HepG2 (cell line): Measurements from ENCODE around the gene PRSS22. TPM values are rescaled to one million over a fixed set of nuclear protein-coding genes. Genes with fewer than 3 reads are reported as not detected.
A peak's percentile ranks its signal among the peaks of the same experiment; 100 is the strongest.

Experiments
- FOXK2 ChIP-seq: fragments of 450-650 bp; IDR thresholded peaks from 2 replicates; pipeline ENCODE4 v1.6.1; 2016
- GFI1 ChIP-seq: sonication (generic); formaldehyde crosslinking; IDR thresholded peaks from 2 replicates; pipeline ENCODE4 v1.5.0; 2020; ENCODE audit warnings: missing genetic modification reagents, mild to moderate bottlenecking, borderline replicate concordance
- GTF2F1 ChIP-seq: fragments of 150-350 bp; IDR thresholded peaks from 2 replicates; pipeline ENCODE4 v1.6.1; 2014; ENCODE audit warnings: low read length
- HNRNPUL1 ChIP-seq: fragments of 200-400 bp; formaldehyde crosslinking; IDR thresholded peaks from 2 replicates; pipeline ENCODE4 v1.6.1; 2017; ENCODE audit warnings: low read depth, mild to moderate bottlenecking, low read length, moderate library complexity
- MYC ChIP-seq: sonication (generic); formaldehyde crosslinking; IDR thresholded peaks from 2 replicates; pipeline ENCODE4 v1.9.0; 2021; ENCODE audit warnings: missing genetic modification reagents, borderline replicate concordance
- NFIC ChIP-seq: IDR thresholded peaks from 2 replicates; pipeline ENCODE4 v1.6.1; 2012; ENCODE audit warnings: mild to moderate bottlenecking, low read length, inconsistent platforms
- NR2F6 ChIP-seq, 2 experiments: IDR thresholded peaks; 2 replicates each; pipeline ENCODE4 v1.6.1; 2016; ENCODE audit warnings: antibody characterized with exemption in 1 of 2, mild to moderate bottlenecking in 1 of 2
- RFXAP ChIP-seq: sonication (generic); formaldehyde crosslinking; IDR thresholded peaks from 2 replicates; pipeline ENCODE4 v1.4.0; 2020; ENCODE audit warnings: missing genetic modification reagents, borderline replicate concordance
- SPEN ChIP-seq: sonication (generic); formaldehyde crosslinking; IDR thresholded peaks from 2 replicates; pipeline ENCODE4 v1.5.1; 2020; ENCODE audit warnings: low read depth, mild to moderate bottlenecking, missing genetic modification reagents
- TBX2 ChIP-seq: sonication (generic); formaldehyde crosslinking; IDR thresholded peaks from 2 replicates; pipeline ENCODE4 v1.5.0; 2020; ENCODE audit warnings: missing genetic modification reagents, mild to moderate bottlenecking, borderline replicate concordance
- TCF7L2 ChIP-seq: IDR thresholded peaks from 2 replicates; pipeline ENCODE4 v1.6.1; 2011; ENCODE audit warnings: mild to moderate bottlenecking, low read depth, low read length, moderate library complexity
- TIGD3 ChIP-seq: sonication (generic); formaldehyde crosslinking; IDR thresholded peaks from 2 replicates; pipeline ENCODE4 v1.5.1; 2020; ENCODE audit warnings: mild to moderate bottlenecking, missing genetic modification reagents, borderline replicate concordance
- ZBTB1 ChIP-seq: sonication (generic); formaldehyde crosslinking; IDR thresholded peaks from 2 replicates; pipeline ENCODE4 v1.4.0; 2020; ENCODE audit warnings: missing genetic modification reagents, borderline replicate concordance
- ZBTB38 ChIP-seq: sonication (generic); formaldehyde crosslinking; IDR thresholded peaks from 2 replicates; pipeline ENCODE4 v1.5.1; 2020; ENCODE audit warnings: mild to moderate bottlenecking, missing genetic modification reagents
- ZFP36L1 ChIP-seq: sonication (generic); formaldehyde crosslinking; IDR thresholded peaks from 2 replicates; pipeline ENCODE4 v1.8.0; 2022; ENCODE audit warnings: mild to moderate bottlenecking, missing genetic modification reagents, moderate library complexity
- ZMAT3 ChIP-seq: sonication (generic); formaldehyde crosslinking; conservative IDR thresholded peaks from 2 replicates; pipeline ENCODE4 v1.7.0; 2021; ENCODE audit warnings: missing genetic modification reagents
- ZMYM4 ChIP-seq: sonication (generic); formaldehyde crosslinking; IDR thresholded peaks from 2 replicates; pipeline ENCODE4 v1.8.1; 2023; ENCODE audit warnings: mild to moderate bottlenecking, missing genetic modification reagents
- ZNF343 ChIP-seq: sonication (generic); formaldehyde crosslinking; IDR thresholded peaks from 2 replicates; pipeline ENCODE4 v1.4.0; 2020; ENCODE audit warnings: mild to moderate bottlenecking, missing genetic modification reagents
- ZNF441 ChIP-seq: sonication (generic); formaldehyde crosslinking; IDR thresholded peaks from 2 replicates; pipeline ENCODE4 v1.7.0; 2021; ENCODE audit warnings: missing genetic modification reagents, borderline replicate concordance
- polyA plus RNA-seq, 8 experiments: library from polyadenylated mRNA; depleted of rRNA in 3 of 8; stranded (reverse) in 7 of 8; unstranded in 1 of 8; fragments of >200 nt; fragmentation: Illumina TruSeq in 4 of 8; extraction: Trizol in 4 of 8; gene quantifications; 2 replicates each; pipeline versions ENCODE4 v1.2.1 to v1.2.3, GENCODE V29; 2011 to 2016; ENCODE audit warnings: low read depth in 4 of 8, missing spikeins in 1 of 8, mixed read lengths in 1 of 8; ENCODE audit not compliant: insufficient read depth in 1 of 8
- total RNA-seq, 5 experiments: library from RNA; depleted of rRNA; stranded (reverse); fragments of >200 nt; fragmentation: Illumina TruSeq; extraction: Trizol; gene quantifications; 2 replicates each; pipeline ENCODE4 v1.2.3, GENCODE V29; 2016; ENCODE audit warnings: low read depth in 1 of 5
- TF ChIP-seq, protein P1 (sequence below): sonication (generic); formaldehyde crosslinking; IDR thresholded peaks from 2 replicates; pipeline ENCODE4 v1.5.0; 2020; ENCODE audit warnings: missing genetic modification reagents
- TF ChIP-seq, protein P2 (sequence below): sonication (generic); formaldehyde crosslinking; IDR thresholded peaks from 2 replicates; pipeline ENCODE4 v1.4.0; 2020; ENCODE audit warnings: mild to moderate bottlenecking, low read depth, missing genetic modification reagents
- TF ChIP-seq, protein P3 (sequence below): sonication (generic); formaldehyde crosslinking; conservative IDR thresholded peaks from 2 replicates; pipeline ENCODE4 v1.5.0; 2020; ENCODE audit warnings: missing genetic modification reagents
- TF ChIP-seq, protein P4 (sequence below): sonication (generic); formaldehyde crosslinking; conservative IDR thresholded peaks from 2 replicates; pipeline ENCODE4 v1.8.1; 2023; ENCODE audit warnings: missing genetic modification reagents

The PRSS22 gene
- total and polyA plus RNA-seq, 2 of the 13 experiments (the other 11 are each of a cell fraction or from before 2014, with no cell fraction given) = 0.24 to 0.32 TPM

GRCh38 chr16:2883458-2883908 lies 25.5 kb upstream of the PRSS22 start (continued):
- TF ChIP-seq, protein P1, sequence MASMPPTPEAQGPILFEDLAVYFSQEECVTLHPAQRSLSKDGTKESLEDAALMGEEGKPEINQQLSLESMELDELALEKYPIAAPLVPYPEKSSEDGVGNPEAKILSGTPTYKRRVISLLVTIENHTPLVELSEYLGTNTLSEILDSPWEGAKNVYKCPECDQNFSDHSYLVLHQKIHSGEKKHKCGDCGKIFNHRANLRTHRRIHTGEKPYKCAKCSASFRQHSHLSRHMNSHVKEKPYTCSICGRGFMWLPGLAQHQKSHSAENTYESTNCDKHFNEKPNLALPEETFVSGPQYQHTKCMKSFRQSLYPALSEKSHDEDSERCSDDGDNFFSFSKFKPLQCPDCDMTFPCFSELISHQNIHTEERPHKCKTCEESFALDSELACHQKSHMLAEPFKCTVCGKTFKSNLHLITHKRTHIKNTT (CRISPR knock-in tag) = no peak
- TF ChIP-seq SPEN (CRISPR knock-in tag) = no peak
- peak; percentile 24; the same call in 1 of the 2 replicates for TF ChIP-seq ZNF441 (CRISPR knock-in tag)
- 0 out of 2 replicates have a peak, but pooled peaks have one; percentile 8 for TF ChIP-seq ZNF343
- no peak for TF ChIP-seq GTF2F1
- no peak for TF ChIP-seq ZBTB38 (CRISPR knock-in tag)
- TF ChIP-seq FOXK2 = no peak
- no peak; the same call in 1 of the 2 replicates for TF ChIP-seq GFI1
- TF ChIP-seq RFXAP (CRISPR knock-in tag) = no peak
- TF ChIP-seq ZFP36L1 = no peak
- TF ChIP-seq TCF7L2 = no peak
- no peak for TF ChIP-seq ZBTB1 (CRISPR knock-in tag)
- no peak for TF ChIP-seq NFIC
- TF ChIP-seq, protein P2, sequence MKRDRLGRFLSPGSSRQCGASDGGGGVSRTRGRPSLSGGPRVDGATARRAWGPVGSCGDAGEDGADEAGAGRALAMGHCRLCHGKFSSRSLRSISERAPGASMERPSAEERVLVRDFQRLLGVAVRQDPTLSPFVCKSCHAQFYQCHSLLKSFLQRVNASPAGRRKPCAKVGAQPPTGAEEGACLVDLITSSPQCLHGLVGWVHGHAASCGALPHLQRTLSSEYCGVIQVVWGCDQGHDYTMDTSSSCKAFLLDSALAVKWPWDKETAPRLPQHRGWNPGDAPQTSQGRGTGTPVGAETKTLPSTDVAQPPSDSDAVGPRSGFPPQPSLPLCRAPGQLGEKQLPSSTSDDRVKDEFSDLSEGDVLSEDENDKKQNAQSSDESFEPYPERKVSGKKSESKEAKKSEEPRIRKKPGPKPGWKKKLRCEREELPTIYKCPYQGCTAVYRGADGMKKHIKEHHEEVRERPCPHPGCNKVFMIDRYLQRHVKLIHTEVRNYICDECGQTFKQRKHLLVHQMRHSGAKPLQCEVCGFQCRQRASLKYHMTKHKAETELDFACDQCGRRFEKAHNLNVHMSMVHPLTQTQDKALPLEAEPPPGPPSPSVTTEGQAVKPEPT (CRISPR knock-in tag) = 0 out of 2 replicates have a peak, but pooled peaks have one; percentile 8
- no peak for TF ChIP-seq ZMYM4
- TF ChIP-seq MYC (CRISPR knock-in tag) = no peak
- TF ChIP-seq HNRNPUL1 = no peak
- TF ChIP-seq TBX2 (CRISPR knock-in tag) = peak; percentile 14; the same call in 1 of the 2 replicates
- TF ChIP-seq, protein P3, sequence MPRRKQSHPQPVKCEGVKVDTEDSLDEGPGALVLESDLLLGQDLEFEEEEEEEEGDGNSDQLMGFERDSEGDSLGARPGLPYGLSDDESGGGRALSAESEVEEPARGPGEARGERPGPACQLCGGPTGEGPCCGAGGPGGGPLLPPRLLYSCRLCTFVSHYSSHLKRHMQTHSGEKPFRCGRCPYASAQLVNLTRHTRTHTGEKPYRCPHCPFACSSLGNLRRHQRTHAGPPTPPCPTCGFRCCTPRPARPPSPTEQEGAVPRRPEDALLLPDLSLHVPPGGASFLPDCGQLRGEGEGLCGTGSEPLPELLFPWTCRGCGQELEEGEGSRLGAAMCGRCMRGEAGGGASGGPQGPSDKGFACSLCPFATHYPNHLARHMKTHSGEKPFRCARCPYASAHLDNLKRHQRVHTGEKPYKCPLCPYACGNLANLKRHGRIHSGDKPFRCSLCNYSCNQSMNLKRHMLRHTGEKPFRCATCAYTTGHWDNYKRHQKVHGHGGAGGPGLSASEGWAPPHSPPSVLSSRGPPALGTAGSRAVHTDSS (CRISPR knock-in tag) = no peak
- TF ChIP-seq, protein P4, sequence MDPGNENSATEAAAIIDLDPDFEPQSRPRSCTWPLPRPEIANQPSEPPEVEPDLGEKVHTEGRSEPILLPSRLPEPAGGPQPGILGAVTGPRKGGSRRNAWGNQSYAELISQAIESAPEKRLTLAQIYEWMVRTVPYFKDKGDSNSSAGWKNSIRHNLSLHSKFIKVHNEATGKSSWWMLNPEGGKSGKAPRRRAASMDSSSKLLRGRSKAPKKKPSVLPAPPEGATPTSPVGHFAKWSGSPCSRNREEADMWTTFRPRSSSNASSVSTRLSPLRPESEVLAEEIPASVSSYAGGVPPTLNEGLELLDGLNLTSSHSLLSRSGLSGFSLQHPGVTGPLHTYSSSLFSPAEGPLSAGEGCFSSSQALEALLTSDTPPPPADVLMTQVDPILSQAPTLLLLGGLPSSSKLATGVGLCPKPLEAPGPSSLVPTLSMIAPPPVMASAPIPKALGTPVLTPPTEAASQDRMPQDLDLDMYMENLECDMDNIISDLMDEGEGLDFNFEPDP (CRISPR knock-in tag) = no peak
- no peak for TF ChIP-seq NR2F6 (IDR thresholded peaks at IDR 0.05)
- no peak for TF ChIP-seq NR2F6 (CRISPR knock-in tag; IDR thresholded peaks at IDR 0.05)
- peak; percentile 46; the same call in 1 of the 2 replicates for TF ChIP-seq ZMAT3 (CRISPR knock-in tag)
- TF ChIP-seq TIGD3 = no peak
